Measurements from ENCODE around the gene RBBP7. TPM values are rescaled to one million over a fixed set of nuclear protein-coding genes. Genes with fewer than 3 reads are reported as not detected.

RBBP7 gene
- total and polyA plus RNA-seq, 2 donors from 2014 or later, result 95.2 to 112 TPM

DNA sequence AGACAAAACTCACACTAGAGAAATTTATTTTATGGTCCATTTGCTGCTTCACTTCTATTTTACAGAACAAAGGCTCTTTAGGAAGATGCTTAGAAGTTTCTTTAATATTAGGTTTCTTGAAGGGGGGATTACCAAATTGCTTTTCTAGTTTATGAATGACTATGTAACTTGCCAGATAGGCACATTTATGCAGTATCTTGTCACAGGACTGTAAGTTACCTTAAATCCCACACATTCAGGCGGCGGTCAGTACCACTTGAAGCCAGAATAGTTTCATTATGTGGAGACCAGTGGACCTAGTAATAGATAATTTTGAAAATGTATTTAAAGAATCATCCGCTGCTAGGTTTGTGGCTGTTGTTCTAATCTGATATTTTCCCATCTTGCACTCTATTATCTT is 18.3 kb downstream of the RBBP7 start:
- FAIRE-seq, result no peak

DNA sequence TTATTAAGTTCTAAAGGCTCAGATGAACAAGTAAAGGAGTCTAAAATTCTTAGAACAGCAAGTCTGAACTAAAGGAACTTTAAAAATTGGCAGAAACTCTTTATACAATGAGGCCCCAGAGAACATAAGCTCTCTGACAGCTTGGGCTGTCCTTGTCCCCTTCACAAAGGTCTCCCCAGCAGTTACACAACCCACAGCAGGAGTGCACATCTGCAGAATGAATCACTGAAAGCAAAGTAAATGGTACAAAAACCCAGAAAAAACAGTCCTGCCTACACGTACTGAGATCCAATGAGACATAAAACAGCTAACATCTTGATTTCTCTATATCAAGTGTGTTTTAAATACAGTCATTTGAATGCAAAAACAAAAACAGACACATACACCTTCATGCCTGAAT is 18.7 kb downstream of the RBBP7 start:
- intact Hi-C loops (cut with DNase I), result no loop called here
- Histone ChIP-seq H3K4me1 (ENCODE audit: control insufficient read depth in 2 of 3, insufficient read depth in 2 of 3, low read depth in 1 of 3, low read length in 3 of 3) (no peaks in the 10 kb centered on the region), H3K9me3 (ENCODE audit: control insufficient read depth in 2 of 3, insufficient read depth in 1 of 3, low read length in 3 of 3) (no peaks in the 10 kb centered on the region), H3K4me3 (ENCODE audit: low read length in 3 of 3) (no peak overlapping the region), H3K27ac (ENCODE audit: low read depth in 2 of 2, low read length in 2 of 2) (no peak overlapping the region), H3K36me3 (ENCODE audit: control insufficient read depth in 2 of 3, insufficient read depth in 3 of 3, low read length in 3 of 3) (peaks cover 0 to 12% (median 2%) of the 10 kb centered on the region in 3 donors), H3K9ac (ENCODE audit: low read length in 3 of 3) (no peak overlapping the region), H3K27me3 (ENCODE audit: control insufficient read depth, insufficient read depth, low read length) (peaks cover 21% of the 10 kb centered on the region)
- TF ChIP-seq, protein P1, sequence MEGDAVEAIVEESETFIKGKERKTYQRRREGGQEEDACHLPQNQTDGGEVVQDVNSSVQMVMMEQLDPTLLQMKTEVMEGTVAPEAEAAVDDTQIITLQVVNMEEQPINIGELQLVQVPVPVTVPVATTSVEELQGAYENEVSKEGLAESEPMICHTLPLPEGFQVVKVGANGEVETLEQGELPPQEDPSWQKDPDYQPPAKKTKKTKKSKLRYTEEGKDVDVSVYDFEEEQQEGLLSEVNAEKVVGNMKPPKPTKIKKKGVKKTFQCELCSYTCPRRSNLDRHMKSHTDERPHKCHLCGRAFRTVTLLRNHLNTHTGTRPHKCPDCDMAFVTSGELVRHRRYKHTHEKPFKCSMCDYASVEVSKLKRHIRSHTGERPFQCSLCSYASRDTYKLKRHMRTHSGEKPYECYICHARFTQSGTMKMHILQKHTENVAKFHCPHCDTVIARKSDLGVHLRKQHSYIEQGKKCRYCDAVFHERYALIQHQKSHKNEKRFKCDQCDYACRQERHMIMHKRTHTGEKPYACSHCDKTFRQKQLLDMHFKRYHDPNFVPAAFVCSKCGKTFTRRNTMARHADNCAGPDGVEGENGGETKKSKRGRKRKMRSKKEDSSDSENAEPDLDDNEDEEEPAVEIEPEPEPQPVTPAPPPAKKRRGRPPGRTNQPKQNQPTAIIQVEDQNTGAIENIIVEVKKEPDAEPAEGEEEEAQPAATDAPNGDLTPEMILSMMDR (IDR thresholded peaks at IDR 0.05; ENCODE audit: borderline replicate concordance, extremely low read depth, insufficient read depth), result no peak
- DNase-seq (no peak), FAIRE-seq (no peak)

More for the DNA sequence above, 18.3 kb downstream of the RBBP7 start:
- H3K4me3 ChIP-seq (ENCODE audit: low read length in 3 of 3), result no peak overlapping the region
- H3K9me3 ChIP-seq (ENCODE audit: control insufficient read depth in 2 of 3, insufficient read depth in 1 of 3, low read length in 3 of 3), result no peaks in the 10 kb centered on the region
- no peak overlapping the region for H3K9ac ChIP-seq (ENCODE audit: low read length in 3 of 3)
- no peak overlapping the region for H3K27ac ChIP-seq (ENCODE audit: low read depth in 2 of 2, low read length in 2 of 2)
- H3K36me3 ChIP-seq (ENCODE audit: control insufficient read depth in 2 of 3, insufficient read depth in 3 of 3, low read length in 3 of 3), result peaks cover 0 to 12% (median 2%) of the 10 kb centered on the region in 3 donors
- peaks cover 21% of the 10 kb centered on the region for H3K27me3 ChIP-seq (ENCODE audit: control insufficient read depth, insufficient read depth, low read length)
- no peaks in the 10 kb centered on the region for H3K4me1 ChIP-seq (ENCODE audit: control insufficient read depth in 2 of 3, insufficient read depth in 2 of 3, low read depth in 1 of 3, low read length in 3 of 3)
- TF ChIP-seq, protein P1 (IDR thresholded peaks at IDR 0.05; ENCODE audit: borderline replicate concordance, extremely low read depth, insufficient read depth), result no peak
- intact Hi-C loops (cut with DNase I), result no loop called here
- no peak for DNase-seq

DNA sequence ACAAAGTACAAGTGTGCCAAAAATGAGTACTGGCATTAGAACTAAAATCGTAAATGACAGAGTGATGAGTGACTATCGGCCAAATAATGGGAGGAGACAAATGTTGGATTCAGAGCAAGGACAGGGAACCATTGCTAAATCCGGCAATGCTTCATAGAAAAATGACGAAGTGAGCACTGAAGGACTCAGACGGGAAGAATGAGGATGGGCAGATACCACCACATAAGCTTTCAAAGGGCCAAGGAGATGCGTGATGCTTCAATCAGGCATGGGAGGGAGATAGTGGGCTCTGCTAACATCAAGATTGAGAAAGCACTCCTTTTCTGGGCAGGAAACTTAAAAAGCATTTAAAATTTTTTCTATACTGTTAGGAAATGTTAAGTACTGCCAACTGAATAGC is 21.6 kb downstream of the RBBP7 start:
- intact Hi-C loops (cut with DNase I), result no loop called here
- H3K36me3 ChIP-seq (ENCODE audit: control insufficient read depth in 2 of 3, insufficient read depth in 3 of 3, low read length in 3 of 3), result peaks cover 3 to 9% (median 5%) of the 10 kb centered on the region in 3 donors
- H3K4me1 ChIP-seq (ENCODE audit: control insufficient read depth in 2 of 3, insufficient read depth in 2 of 3, low read depth in 1 of 3, low read length in 3 of 3), result no peaks in the 10 kb centered on the region
- no peak for DNase-seq
- H3K4me3 ChIP-seq (ENCODE audit: low read length in 3 of 3), result no peak overlapping the region
- TF ChIP-seq, protein P1 (IDR thresholded peaks at IDR 0.05; ENCODE audit: borderline replicate concordance, extremely low read depth, insufficient read depth), result no peak
- no peak for FAIRE-seq
- H3K9ac ChIP-seq (ENCODE audit: low read length in 3 of 3), result no peak overlapping the region
- no peak overlapping the region for H3K27ac ChIP-seq (ENCODE audit: low read depth in 2 of 2, low read length in 2 of 2)
- peaks cover 26% of the 10 kb centered on the region for H3K27me3 ChIP-seq (ENCODE audit: control insufficient read depth, insufficient read depth, low read length)
- no peaks in the 10 kb centered on the region for H3K9me3 ChIP-seq (ENCODE audit: control insufficient read depth in 2 of 3, insufficient read depth in 1 of 3, low read length in 3 of 3)

DNA sequence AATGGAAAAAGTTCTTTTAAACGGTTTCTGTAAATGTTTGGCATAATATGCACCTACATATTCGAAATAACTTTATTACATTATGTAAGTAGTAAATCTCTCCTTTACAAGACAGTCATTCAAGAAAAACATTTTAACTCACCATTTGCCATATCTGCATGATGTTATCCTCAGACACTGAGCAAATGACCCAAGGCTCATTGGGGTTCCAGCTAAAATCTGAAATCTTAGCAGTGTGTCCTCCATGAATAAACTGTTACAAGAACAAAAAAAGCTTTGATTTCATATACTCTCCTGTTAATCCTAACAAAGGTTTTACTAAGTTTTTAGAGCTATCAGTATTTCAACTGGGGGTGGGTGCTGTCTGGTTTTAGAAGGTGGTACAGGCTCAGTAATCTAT is 24.5 kb downstream of the RBBP7 start:
- Histone ChIP-seq H3K9ac (ENCODE audit: low read length in 3 of 3) (no peak overlapping the region), H3K4me3 (ENCODE audit: low read length in 3 of 3) (no peak overlapping the region), H3K27ac (ENCODE audit: low read depth in 2 of 2, low read length in 2 of 2) (no peak overlapping the region), H3K4me1 (ENCODE audit: control insufficient read depth in 2 of 3, insufficient read depth in 2 of 3, low read depth in 1 of 3, low read length in 3 of 3) (peaks cover 0 to 3% (median 0%) of the 10 kb centered on the region in 3 donors), H3K9me3 (ENCODE audit: control insufficient read depth in 2 of 3, insufficient read depth in 1 of 3, low read length in 3 of 3) (no peaks in the 10 kb centered on the region), H3K27me3 (ENCODE audit: control insufficient read depth, insufficient read depth, low read length) (peaks cover 12% of the 10 kb centered on the region), H3K36me3 (ENCODE audit: control insufficient read depth in 2 of 3, insufficient read depth in 3 of 3, low read length in 3 of 3) (peaks cover 5 to 9% (median 5%) of the 10 kb centered on the region in 3 donors)
- no peak for FAIRE-seq
- DNase-seq, result no peak
- TF ChIP-seq, protein P1 (IDR thresholded peaks at IDR 0.05; ENCODE audit: borderline replicate concordance, extremely low read depth, insufficient read depth), result no peak
- intact Hi-C loops (cut with DNase I), result no loop called here

All from kidney (tissue), 14 donors.